AG04449 (cell line): Measurements from ENCODE around the gene COMMD1.

ENCODE experiments used
- CTCF ChIA-PET: fragments of 350-600 bp; formaldehyde crosslinking; extraction: SDS; loops from one replicate; lab custom pipeline; 2021; ENCODE audit warnings: antibody characterized with exemption; lab: Yijun Ruan, JAX
- POLR2A ChIA-PET: fragments of 400-600, 350-600 bp; formaldehyde crosslinking; extraction: SDS; loops from one replicate; lab custom pipeline; 2020; ENCODE audit warnings: antibody characterized with exemption, inconsistent platforms; lab: Yijun Ruan, JAX
- DNase-seq: peaks from one replicate; pipeline ENCODE4 v3.0.0-alpha.2; 2010; ENCODE audit warnings: low read depth, low spot score
- H3K4me3 ChIP-seq: 2 replicates; pipeline ENCODE4 v1.5.1; 2011; ENCODE audit warnings: low read depth, mild to moderate bottlenecking, control low read depth, low read length
- CTCF ChIP-seq: IDR thresholded peaks from one replicate; pipeline ENCODE4 v1.5.1; 2011; ENCODE audit warnings: mild to moderate bottlenecking, moderate library complexity, low read length, control low read depth, inconsistent platforms; ENCODE audit not compliant: insufficient read depth; ENCODE audit errors: missing control alignments

Gene COMMD1

GRCh38 chr2:61969376-61969775 lies 63.9 kb downstream of the COMMD1 start:
- DNase-seq = no peak
- TF ChIP-seq CTCF = no peak
- POLR2A ChIA-PET = interaction anchor here (0.7 kb wide), 1 partner anchor 457 kb away, joined by 3 read pairs; no protein-coding TSS in a partner anchor
- no peak overlapping the region for H3K4me3 ChIP-seq
- CTCF ChIA-PET = no interaction called here

GRCh38 chr2:61970807-61971556 lies 65.5 kb downstream of the COMMD1 start:
- CTCF ChIA-PET = no interaction called here
- no peak for TF ChIP-seq CTCF
- DNase-seq = no peak
- no peak overlapping the region for H3K4me3 ChIP-seq
- POLR2A ChIA-PET = no interaction called here

- TF ChIP-seq CTCF = no peak
- no peak overlapping the region for H3K4me3 ChIP-seq
- no peak for DNase-seq
- ChIA-PET POLR2A (no interaction called here), CTCF (interaction anchor here (1.0 to 1.9 kb wide), 2 partner anchors 15 to 178 kb away, joined by 3 to 9 read pairs; no protein-coding TSS in a partner anchor)
Measured at GRCh38 chr2:61978522-61978921, 73.0 kb downstream of the COMMD1 start.

GRCh38 chr2:61980758-61981157 lies 75.3 kb downstream of the COMMD1 start:
- CTCF ChIA-PET = no interaction called here

GRCh38 chr2:61984682-61985081 lies 79.2 kb downstream of the COMMD1 start:
- CTCF ChIA-PET = interaction anchor here (2.6 kb wide), 1 partner anchor 427 kb away, joined by 9 read pairs; no protein-coding TSS in a partner anchor
- H3K4me3 ChIP-seq = no peak overlapping the region
- TF ChIP-seq CTCF = no peak
- POLR2A ChIA-PET = interaction anchor here (0.6 kb wide), 1 partner anchor 23 kb away, joined by 3 read pairs; no protein-coding TSS in a partner anchor
- DNase-seq = no peak

More at GRCh38 chr2:61980758-61981157, 75.3 kb downstream of the COMMD1 start:
- POLR2A ChIA-PET = no interaction called here
- no peak overlapping the region for H3K4me3 ChIP-seq
- no peak for TF ChIP-seq CTCF
- DNase-seq = no peak
